HG02623 (cell line): ENCODE results near the gene PAM16.

Source experiments
- ATAC-seq: cut with Tn5 transposase; IDR thresholded peaks from one replicate; pipeline ENCODE4 v1.9.1; 2021; ENCODE audit warnings: moderate library complexity; ENCODE audit not compliant: unreplicated experiment

The PAM16 gene

GRCh38 chr16:4322121-4323052, 28.7 kb downstream of the PAM16 start:
- ATAC-seq: no peak

- ATAC-seq: no peak
These were observed 29.6 kb downstream of the PAM16 start for GRCh38 chr16:4321286-4322120.

- no peak for ATAC-seq
These were observed 30.5 kb downstream of the PAM16 start for GRCh38 chr16:4320571-4321137.

GRCh38 chr16:4319454-4320421, 31.4 kb downstream of the PAM16 start:
- ATAC-seq: no peak

GRCh38 chr16:4318967-4319366, 32.2 kb downstream of the PAM16 start:
- no peak for ATAC-seq

- no peak for ATAC-seq
These were observed 32.6 kb downstream of the PAM16 start for GRCh38 chr16:4318451-4318910.

- no peak for ATAC-seq
These were observed 33.3 kb downstream of the PAM16 start for GRCh38 chr16:4317532-4318450.

GRCh38 chr16:4316864-4317531, 34.1 kb downstream of the PAM16 start:
- ATAC-seq: no peak

- no peak for ATAC-seq
These were observed 34.8 kb downstream of the PAM16 start for GRCh38 chr16:4316108-4316863.

GRCh38 chr16:4315186-4316107, 35.7 kb downstream of the PAM16 start, which contains the start of gene GLIS2:
Gene GLIS2, plus strand, starts transcription at chr16:4316067. Its CDS starts 16,214 bp downstream, at chr16:4332281.
- no peak for ATAC-seq

- ATAC-seq: no peak
These were observed 36.5 kb downstream of the PAM16 start for GRCh38 chr16:4314532-4315185.

GRCh38 chr16:4313563-4314531, 37.3 kb downstream of the PAM16 start:
- no peak for ATAC-seq

- no peak for ATAC-seq
These were observed 41.3 kb downstream of the PAM16 start for GRCh38 chr16:4309833-4310266.

GRCh38 chr16:4309102-4309832, 41.9 kb downstream of the PAM16 start:
- ATAC-seq: no peak
